ENCODE results near the gene AHNAK. TPM values are rescaled to one million over a fixed set of nuclear protein-coding genes. Genes with fewer than 3 reads are reported as not detected.

The AHNAK gene
- total RNA-seq, 1 donor from 2014 or later: 27.2 TPM

DNA sequence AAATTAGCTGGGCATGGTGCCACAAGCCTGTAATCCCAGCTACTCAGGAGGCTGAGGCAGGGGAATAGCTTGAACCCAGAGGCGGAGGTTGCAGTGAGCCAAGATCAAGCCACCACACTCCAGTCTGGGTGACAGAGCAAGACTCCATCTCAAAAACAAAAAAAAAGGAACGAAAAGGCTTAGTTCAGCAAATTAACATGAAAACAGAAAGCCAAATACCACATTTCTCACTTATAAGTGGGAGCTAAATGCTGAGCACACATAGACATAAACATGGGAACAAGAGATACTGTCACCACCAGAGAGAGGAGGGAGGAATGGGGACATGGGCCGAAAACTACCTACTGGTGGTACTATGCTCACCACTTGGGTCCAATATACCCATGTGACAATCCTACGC, 89.1 kb downstream of the AHNAK start:
- no peaks in the 10 kb centered on the region for H3K4me1 Mint-ChIP-seq (ENCODE audit: low read depth)
- no peaks in the 10 kb centered on the region for H3K9me3 Mint-ChIP-seq (ENCODE audit: low read depth)
- no peaks in the 10 kb centered on the region for H3K36me3 Mint-ChIP-seq (ENCODE audit: insufficient read depth)
- TF ChIP-seq, protein P1, sequence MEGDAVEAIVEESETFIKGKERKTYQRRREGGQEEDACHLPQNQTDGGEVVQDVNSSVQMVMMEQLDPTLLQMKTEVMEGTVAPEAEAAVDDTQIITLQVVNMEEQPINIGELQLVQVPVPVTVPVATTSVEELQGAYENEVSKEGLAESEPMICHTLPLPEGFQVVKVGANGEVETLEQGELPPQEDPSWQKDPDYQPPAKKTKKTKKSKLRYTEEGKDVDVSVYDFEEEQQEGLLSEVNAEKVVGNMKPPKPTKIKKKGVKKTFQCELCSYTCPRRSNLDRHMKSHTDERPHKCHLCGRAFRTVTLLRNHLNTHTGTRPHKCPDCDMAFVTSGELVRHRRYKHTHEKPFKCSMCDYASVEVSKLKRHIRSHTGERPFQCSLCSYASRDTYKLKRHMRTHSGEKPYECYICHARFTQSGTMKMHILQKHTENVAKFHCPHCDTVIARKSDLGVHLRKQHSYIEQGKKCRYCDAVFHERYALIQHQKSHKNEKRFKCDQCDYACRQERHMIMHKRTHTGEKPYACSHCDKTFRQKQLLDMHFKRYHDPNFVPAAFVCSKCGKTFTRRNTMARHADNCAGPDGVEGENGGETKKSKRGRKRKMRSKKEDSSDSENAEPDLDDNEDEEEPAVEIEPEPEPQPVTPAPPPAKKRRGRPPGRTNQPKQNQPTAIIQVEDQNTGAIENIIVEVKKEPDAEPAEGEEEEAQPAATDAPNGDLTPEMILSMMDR (IDR thresholded peaks at IDR 0.05; ENCODE audit: unreplicated experiment): no peak
- H3K4me3 Mint-ChIP-seq (ENCODE audit: low read depth): no peak overlapping the region
- peaks cover 3% of the 10 kb centered on the region for H3K27me3 Mint-ChIP-seq
- no peak for DNase-seq (ENCODE audit: low spot score, unreplicated experiment)
- H3K27ac Mint-ChIP-seq: no peak overlapping the region

GRCh38 chr11:62456630-62457029, 90.0 kb downstream of the AHNAK start:
- H3K4me1 Mint-ChIP-seq (ENCODE audit: low read depth): no peaks in the 10 kb centered on the region
- no peak for DNase-seq (ENCODE audit: low spot score, unreplicated experiment)
- no peaks in the 10 kb centered on the region for H3K36me3 Mint-ChIP-seq (ENCODE audit: insufficient read depth)
- H3K27me3 Mint-ChIP-seq: no peaks in the 10 kb centered on the region
- no peak overlapping the region for H3K27ac Mint-ChIP-seq
- no peaks in the 10 kb centered on the region for H3K9me3 Mint-ChIP-seq (ENCODE audit: low read depth)
- H3K4me3 Mint-ChIP-seq (ENCODE audit: low read depth): no peak overlapping the region
- TF ChIP-seq, protein P1 (IDR thresholded peaks at IDR 0.05; ENCODE audit: unreplicated experiment): no peak

- no peak overlapping the region for H3K27ac Mint-ChIP-seq
- no peaks in the 10 kb centered on the region for H3K9me3 Mint-ChIP-seq (ENCODE audit: low read depth)
- no peaks in the 10 kb centered on the region for H3K4me1 Mint-ChIP-seq (ENCODE audit: low read depth)
- H3K27me3 Mint-ChIP-seq: peaks cover under 1% of the 10 kb centered on the region
- no peak for DNase-seq (ENCODE audit: low spot score, unreplicated experiment)
- H3K36me3 Mint-ChIP-seq (ENCODE audit: insufficient read depth): no peaks in the 10 kb centered on the region
- H3K4me3 Mint-ChIP-seq (ENCODE audit: low read depth): no peak overlapping the region
- TF ChIP-seq, protein P1 (IDR thresholded peaks at IDR 0.05; ENCODE audit: unreplicated experiment): no peak
These were observed 93.7 kb downstream of the AHNAK start for GRCh38 chr11:62452839-62453468.

DNA sequence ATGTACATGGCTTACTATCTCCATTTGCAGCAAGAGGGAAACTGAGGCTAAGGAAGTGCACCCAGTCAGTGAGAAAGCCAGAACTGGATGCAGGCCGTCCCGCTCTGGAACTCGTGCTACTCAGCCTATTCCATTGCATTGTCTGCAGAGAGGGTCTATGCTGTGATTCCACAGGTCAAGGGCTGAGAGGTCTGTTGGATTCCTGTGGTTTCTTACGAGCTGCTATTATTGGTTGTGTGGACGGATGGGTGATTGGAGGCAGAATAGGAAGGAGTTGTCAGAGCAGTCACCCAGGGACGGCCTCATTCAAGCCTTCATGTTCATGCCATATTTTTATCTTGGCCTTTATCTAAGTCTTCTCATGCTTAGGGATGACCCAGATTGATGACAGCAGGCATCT, 94.3 kb downstream of the AHNAK start:
- no peaks in the 10 kb centered on the region for H3K4me1 Mint-ChIP-seq (ENCODE audit: low read depth)
- H3K36me3 Mint-ChIP-seq (ENCODE audit: insufficient read depth): no peaks in the 10 kb centered on the region
- H3K27ac Mint-ChIP-seq: no peak overlapping the region
- H3K9me3 Mint-ChIP-seq (ENCODE audit: low read depth): no peaks in the 10 kb centered on the region
- H3K27me3 Mint-ChIP-seq: peaks cover 5% of the 10 kb centered on the region
- TF ChIP-seq, protein P1 (IDR thresholded peaks at IDR 0.05; ENCODE audit: unreplicated experiment): no peak
- H3K4me3 Mint-ChIP-seq (ENCODE audit: low read depth): no peak overlapping the region
- no peak for DNase-seq (ENCODE audit: low spot score, unreplicated experiment)

GRCh38 chr11:62451241-62451621, 95.4 kb downstream of the AHNAK start:
- no peaks in the 10 kb centered on the region for H3K36me3 Mint-ChIP-seq (ENCODE audit: insufficient read depth)
- no peak overlapping the region for H3K4me3 Mint-ChIP-seq (ENCODE audit: low read depth)
- no peak for DNase-seq (ENCODE audit: low spot score, unreplicated experiment)
- peaks cover 13% of the 10 kb centered on the region for H3K27me3 Mint-ChIP-seq
- H3K27ac Mint-ChIP-seq: no peak overlapping the region
- TF ChIP-seq, protein P1 (IDR thresholded peaks at IDR 0.05; ENCODE audit: unreplicated experiment): no peak
- H3K4me1 Mint-ChIP-seq (ENCODE audit: low read depth): no peaks in the 10 kb centered on the region
- no peaks in the 10 kb centered on the region for H3K9me3 Mint-ChIP-seq (ENCODE audit: low read depth)

Measured in progenitor cell of endocrine pancreas (in vitro differentiated cells).